Ishikawa (cell line): ENCODE results near the gene ASPSCR1.

Experiments used
- CEBPB ChIP-seq: IDR thresholded peaks from 2 replicates; pipeline ENCODE4 v1.6.1; 2012
- CREB1 ChIP-seq: IDR thresholded peaks from 2 replicates; pipeline ENCODE4 v1.6.1; 2012; ENCODE audit warnings: low read depth
- EGR1 ChIP-seq: IDR thresholded peaks from 2 replicates; pipeline ENCODE4 v1.6.1; 2012
- EP300 ChIP-seq: IDR thresholded peaks from 2 replicates; pipeline ENCODE4 v1.6.1; 2012; ENCODE audit warnings: borderline replicate concordance
- FOXM1 ChIP-seq: IDR thresholded peaks from 2 replicates; pipeline ENCODE4 v1.6.1; 2012; ENCODE audit warnings: low read depth, borderline replicate concordance
- MAX ChIP-seq: IDR thresholded peaks from 2 replicates; pipeline ENCODE4 v1.6.1; 2012
- NFIC ChIP-seq: IDR thresholded peaks from 2 replicates; pipeline ENCODE4 v1.6.1; 2012
- RAD21 ChIP-seq: IDR thresholded peaks from 2 replicates; pipeline ENCODE4 v1.6.1; 2012; ENCODE audit warnings: low read depth
- REST ChIP-seq: IDR thresholded peaks from 2 replicates; pipeline ENCODE4 v1.6.1; 2012; ENCODE audit warnings: low read depth, mild to moderate bottlenecking
- TAF1 ChIP-seq: IDR thresholded peaks from 2 replicates; pipeline ENCODE4 v1.6.1; 2012; ENCODE audit warnings: low read depth, mild to moderate bottlenecking
- TCF12 ChIP-seq: IDR thresholded peaks from 2 replicates; pipeline ENCODE4 v1.6.1; 2012; ENCODE audit warnings: low read depth
- TEAD4 ChIP-seq: IDR thresholded peaks from 2 replicates; pipeline ENCODE4 v1.6.1; 2012
- YY1 ChIP-seq: IDR thresholded peaks from 2 replicates; pipeline ENCODE4 v1.6.1; 2012; ENCODE audit warnings: low read depth
- ZBTB7A ChIP-seq: IDR thresholded peaks from 2 replicates; pipeline ENCODE4 v1.6.1; 2012; ENCODE audit warnings: low read depth
- TF ChIP-seq, protein P1 (sequence below): IDR thresholded peaks from 2 replicates; pipeline ENCODE4 v1.6.1; 2012

Gene ASPSCR1

GRCh38 chr17:82047914-82048570 lies 70.6 kb downstream of the ASPSCR1 start:
- TF ChIP-seq RAD21 = no peak
- no peak for TF ChIP-seq ZBTB7A
- no peak for TF ChIP-seq CEBPB
- TF ChIP-seq, protein P1, sequence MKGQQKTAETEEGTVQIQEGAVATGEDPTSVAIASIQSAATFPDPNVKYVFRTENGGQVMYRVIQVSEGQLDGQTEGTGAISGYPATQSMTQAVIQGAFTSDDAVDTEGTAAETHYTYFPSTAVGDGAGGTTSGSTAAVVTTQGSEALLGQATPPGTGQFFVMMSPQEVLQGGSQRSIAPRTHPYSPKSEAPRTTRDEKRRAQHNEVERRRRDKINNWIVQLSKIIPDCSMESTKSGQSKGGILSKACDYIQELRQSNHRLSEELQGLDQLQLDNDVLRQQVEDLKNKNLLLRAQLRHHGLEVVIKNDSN = no peak
- no peak for TF ChIP-seq REST
- TF ChIP-seq FOXM1 = no peak
- no peak for TF ChIP-seq TCF12
- no peak for TF ChIP-seq CREB1
- TF ChIP-seq NFIC = no peak
- TF ChIP-seq TEAD4 = no peak
- TF ChIP-seq YY1 = no peak
- TF ChIP-seq EGR1 = no peak
- no peak for TF ChIP-seq TAF1
- no peak for TF ChIP-seq MAX
- TF ChIP-seq EP300 = no peak

DNA sequence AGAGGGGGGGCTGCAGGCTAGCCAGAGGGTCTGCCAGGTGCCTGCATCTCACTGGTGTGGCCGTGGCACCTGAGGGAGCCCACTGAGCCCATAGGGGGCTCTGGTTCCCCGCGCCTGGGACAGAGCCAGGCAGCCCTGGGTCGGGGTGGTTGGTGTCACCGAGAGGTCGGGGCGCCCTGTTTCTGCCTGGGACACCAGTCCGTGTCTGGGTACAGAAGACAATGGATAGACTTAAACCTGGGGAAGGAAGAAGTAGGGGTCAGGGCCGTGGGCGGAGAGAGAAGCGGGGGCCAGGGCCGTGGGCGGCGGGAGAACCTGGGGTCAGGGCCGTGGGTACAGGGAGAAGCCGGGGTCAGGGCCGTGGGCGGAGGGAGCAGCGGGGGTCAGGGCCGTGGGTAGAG lies 71.1 kb downstream of the ASPSCR1 start:
- TF ChIP-seq EGR1 (no peak), MAX (no peak), TAF1 (no peak), EP300 (no peak), YY1 (no peak), TCF12 (no peak), CREB1 (no peak), CEBPB (no peak), ZBTB7A (no peak), TEAD4 (no peak), NFIC (no peak), RAD21 (no peak), FOXM1 (no peak), REST (no peak)
- TF ChIP-seq, protein P1 = no peak

GRCh38 chr17:82049106-82049505 lies 71.7 kb downstream of the ASPSCR1 start:
- no peak for TF ChIP-seq TAF1
- TF ChIP-seq CEBPB = no peak
- no peak for TF ChIP-seq REST
- no peak for TF ChIP-seq EGR1
- no peak for TF ChIP-seq ZBTB7A
- no peak for TF ChIP-seq TCF12
- no peak for TF ChIP-seq RAD21
- no peak for TF ChIP-seq TEAD4

- TF ChIP-seq EP300 (no peak), YY1 (no peak), TAF1 (no peak), CREB1 (no peak)
- TF ChIP-seq, protein P1 = no peak
These were observed 72.1 kb downstream of the ASPSCR1 start for GRCh38 chr17:82049521-82049971.
